GM19395 (cell line): ENCODE data around the gene SLC24A2.

Source experiments
- ATAC-seq: cut with Tn5 transposase; IDR thresholded peaks from one replicate; pipeline ENCODE4 v1.9.1; 2021; ENCODE audit warnings: mild to moderate bottlenecking, moderate library complexity; ENCODE audit not compliant: unreplicated experiment

Gene SLC24A2

DNA sequence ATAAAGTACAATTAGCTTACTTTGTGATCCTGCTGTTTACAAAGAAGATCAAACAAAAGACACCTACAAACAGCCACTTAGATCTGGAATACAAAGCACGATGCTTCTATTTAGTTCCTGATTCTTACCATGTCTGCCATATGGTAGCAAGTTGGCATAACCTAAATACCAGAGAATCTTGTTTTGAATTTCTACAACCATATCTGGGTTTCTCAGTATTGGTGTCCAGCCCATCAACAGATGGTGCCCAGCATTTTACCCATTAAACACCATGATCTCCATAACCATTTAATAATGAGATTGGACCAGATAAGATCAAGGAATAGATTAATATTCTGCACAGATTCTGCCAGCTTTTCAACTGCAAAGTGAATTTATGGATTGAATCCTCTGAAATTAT is 29.8 kb downstream of the SLC24A2 start:
- ATAC-seq: no peak

DNA sequence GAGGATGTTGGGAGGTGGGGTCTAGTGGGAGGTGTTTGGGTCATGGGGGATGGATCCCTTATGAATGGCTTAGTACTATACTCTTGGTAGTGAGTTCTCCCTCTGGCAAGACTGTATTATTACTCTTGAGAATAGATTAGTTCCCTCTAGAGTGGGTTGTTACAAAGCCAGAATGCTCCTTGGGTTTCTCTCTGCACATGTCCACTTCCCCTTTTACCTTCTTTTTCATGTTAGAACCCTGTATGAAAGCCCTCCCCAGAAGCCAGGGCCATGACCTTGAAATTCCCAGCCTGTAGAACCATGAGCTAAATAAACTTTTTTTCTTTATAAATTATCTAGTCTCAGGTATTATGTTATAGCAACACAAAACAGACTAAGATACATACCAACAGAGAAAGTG is 31.1 kb downstream of the SLC24A2 start:
- no peak for ATAC-seq

GRCh38 chr9:19754921-19755320 is 33.9 kb downstream of the SLC24A2 start:
- ATAC-seq: no peak

GRCh38 chr9:19748278-19749126 is 40.3 kb downstream of the SLC24A2 start:
- ATAC-seq: no peak

GRCh38 chr9:19746223-19746622 is 42.6 kb downstream of the SLC24A2 start:
- ATAC-seq: no peak

DNA sequence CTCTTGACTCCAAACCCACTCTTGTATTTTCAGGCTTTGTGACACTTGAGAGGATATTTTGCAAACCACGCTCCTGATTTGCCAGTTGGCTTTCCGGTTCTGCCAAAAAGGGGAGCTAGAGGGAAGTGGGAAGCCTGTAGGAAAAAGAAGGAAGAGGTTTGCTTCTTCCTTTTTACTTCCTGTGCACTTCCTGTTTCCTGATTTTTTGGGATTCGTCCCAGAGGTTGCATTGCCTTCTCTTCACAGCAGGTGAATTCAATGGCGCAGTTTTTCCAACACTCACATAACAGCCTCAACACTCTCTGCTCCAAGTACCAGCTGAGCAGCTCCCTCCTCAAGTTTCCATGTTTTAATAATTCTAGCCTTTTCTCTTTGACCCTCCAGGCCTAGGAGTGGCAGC is 47.7 kb downstream of the SLC24A2 start:
- ATAC-seq: no peak
